WTC11 (cell line): ENCODE data around the gene ABCA5. TPM values are rescaled to one million over a fixed set of nuclear protein-coding genes. Genes with fewer than 3 reads are reported as not detected.

Source experiments
- ATAC-seq: fragments of 200-7000 bp; cut with Tn5 transposase; 2 replicates; pipeline ENCODE4 v1.10.0; 2021; ENCODE audit warnings: mild to moderate bottlenecking, moderate library complexity
- CTCF ChIA-PET: fragments of 300-600 bp; sonication (Branson Sonifier 250); formaldehyde crosslinking; loops from one replicate; lab custom pipeline; 2021; ENCODE audit warnings: antibody characterized with exemption; lab: Charles Lee
- POLR2A ChIA-PET: fragments of 350-600 bp; sonication (Branson Sonifier 250); formaldehyde crosslinking; loops from one replicate; lab custom pipeline; 2021; ENCODE audit warnings: antibody characterized with exemption; lab: Charles Lee
- DNase-seq: peaks from one replicate; pipeline ENCODE4 v3.0.0; 2021; ENCODE audit warnings: low spot score
- H3K27ac Mint-ChIP-seq: 2 replicates; pipeline ENCODE4 v1.8.0; 2021; ENCODE audit warnings: mixed read lengths
- H3K27me3 Mint-ChIP-seq: 2 replicates; pipeline ENCODE4 v1.8.0; 2021; ENCODE audit warnings: low read depth, mild to moderate bottlenecking, moderate library complexity, mixed read lengths
- H3K36me3 Mint-ChIP-seq: 2 replicates; pipeline ENCODE4 v1.8.0; 2021; ENCODE audit warnings: mixed read lengths
- H3K4me1 Mint-ChIP-seq: 2 replicates; pipeline ENCODE4 v1.8.0; 2022; ENCODE audit warnings: mixed read lengths
- H3K4me3 Mint-ChIP-seq: 2 replicates; pipeline ENCODE4 v1.8.0; 2021; ENCODE audit warnings: mild to moderate bottlenecking, moderate library complexity, mixed read lengths
- H3K9me3 Mint-ChIP-seq: 2 replicates; pipeline ENCODE4 v1.8.0; 2021; ENCODE audit warnings: mixed read lengths
- CREB1 ChIP-seq: sonication (generic); formaldehyde crosslinking; IDR thresholded peaks from 2 replicates; pipeline ENCODE4 v1.8.0; 2023; ENCODE audit warnings: mild to moderate bottlenecking, missing genetic modification reagents
- EMX1 ChIP-seq: fragments of 250-450 bp; sonication (Bioruptor Pico); IDR thresholded peaks from 2 replicates; pipeline ENCODE4 v1.8.0; 2021; ENCODE audit warnings: mild to moderate bottlenecking
- FOXP1 ChIP-seq: sonication (generic); formaldehyde crosslinking; IDR thresholded peaks from 2 replicates; pipeline ENCODE4 v1.8.0; 2022; ENCODE audit warnings: missing genetic modification reagents, mild to moderate bottlenecking, moderate library complexity, borderline replicate concordance
- GABPB1 ChIP-seq: sonication (generic); formaldehyde crosslinking; IDR thresholded peaks from 2 replicates; pipeline ENCODE4 v1.8.1; 2023; ENCODE audit warnings: mild to moderate bottlenecking, missing genetic modification reagents
- GTF2I ChIP-seq: fragments of 250-450 bp; sonication (Bioruptor Pico); conservative IDR thresholded peaks from 2 replicates; pipeline ENCODE4 v1.4.0; 2021; ENCODE audit warnings: mild to moderate bottlenecking
- IRF2 ChIP-seq: sonication (generic); formaldehyde crosslinking; IDR thresholded peaks from 2 replicates; pipeline ENCODE4 v1.8.0; 2022; ENCODE audit warnings: low read depth, missing genetic modification reagents, borderline replicate concordance
- NFE2L1 ChIP-seq: sonication (generic); formaldehyde crosslinking; IDR thresholded peaks from 2 replicates; pipeline ENCODE4 v1.8.1; 2023; ENCODE audit warnings: missing genetic modification reagents
- NFYB ChIP-seq: sonication (generic); formaldehyde crosslinking; conservative IDR thresholded peaks from 2 replicates; pipeline ENCODE4 v1.8.0; 2022; ENCODE audit warnings: low read depth, missing genetic modification reagents
- NR1H2 ChIP-seq: sonication (generic); formaldehyde crosslinking; IDR thresholded peaks from 2 replicates; pipeline ENCODE4 v1.9.0; 2021; ENCODE audit warnings: mild to moderate bottlenecking, moderate library complexity, missing genetic modification reagents
- RORB ChIP-seq: fragments of 250-450 bp; sonication (Bioruptor Pico); IDR thresholded peaks from 2 replicates; pipeline ENCODE4 v1.9.0; 2021; ENCODE audit warnings: mild to moderate bottlenecking
- SOX15 ChIP-seq: fragments of 250-450 bp; sonication (Bioruptor Pico); IDR thresholded peaks from 2 replicates; pipeline ENCODE4 v1.9.0; 2021; ENCODE audit warnings: mild to moderate bottlenecking
- TP53 ChIP-seq: sonication (generic); formaldehyde crosslinking; IDR thresholded peaks from 2 replicates; pipeline ENCODE4 v1.8.1; 2023; ENCODE audit warnings: mild to moderate bottlenecking, missing genetic modification reagents
- ZNF219 ChIP-seq: sonication (generic); formaldehyde crosslinking; IDR thresholded peaks from 2 replicates; pipeline ENCODE4 v1.8.0; 2023; ENCODE audit warnings: missing genetic modification reagents, mild to moderate bottlenecking, borderline replicate concordance
- ZNF263 ChIP-seq: sonication (generic); formaldehyde crosslinking; IDR thresholded peaks from 2 replicates; pipeline ENCODE4 v1.8.1; 2022; ENCODE audit warnings: low read depth, mild to moderate bottlenecking, moderate library complexity, missing genetic modification reagents
- ZNF671 ChIP-seq: fragments of 250-450 bp; sonication (Bioruptor Pico); IDR thresholded peaks from 2 replicates; pipeline ENCODE4 v1.8.0; 2021; ENCODE audit warnings: mild to moderate bottlenecking
- total RNA-seq: library from RNA; stranded (reverse); gene quantifications from 3 replicates; pipeline ENCODE4 v1.2.3, GENCODE V29; 2021
- TF ChIP-seq, protein P1 (sequence below): sonication (generic); formaldehyde crosslinking; IDR thresholded peaks from 2 replicates; pipeline ENCODE4 v1.8.0; 2022; ENCODE audit warnings: missing genetic modification reagents
- TF ChIP-seq, protein P2 (sequence below): sonication (generic); formaldehyde crosslinking; IDR thresholded peaks from 2 replicates; pipeline ENCODE4 v1.8.0; 2023; ENCODE audit warnings: missing genetic modification reagents
- TF ChIP-seq, protein P3 (sequence below): sonication (generic); formaldehyde crosslinking; IDR thresholded peaks from 2 replicates; pipeline ENCODE4 v1.8.0; 2022; ENCODE audit warnings: mild to moderate bottlenecking, missing genetic modification reagents
- TF ChIP-seq, protein P4 (sequence below): fragments of 250-450 bp; sonication (Bioruptor Pico); IDR thresholded peaks from 2 replicates; pipeline ENCODE4 v1.9.0; 2021; ENCODE audit warnings: moderate library complexity, mild to moderate bottlenecking, inconsistent platforms, borderline replicate concordance
- TF ChIP-seq, protein P5 (sequence below): sonication (generic); formaldehyde crosslinking; conservative IDR thresholded peaks from 2 replicates; pipeline ENCODE4 v1.8.1; 2022; ENCODE audit warnings: mild to moderate bottlenecking, missing genetic modification reagents
- TF ChIP-seq, protein P6 (sequence below): sonication (generic); formaldehyde crosslinking; IDR thresholded peaks from 2 replicates; pipeline ENCODE4 v1.8.1; 2022; ENCODE audit warnings: missing genetic modification reagents, borderline replicate concordance
- TF ChIP-seq, protein P7 (sequence below): sonication (generic); formaldehyde crosslinking; IDR thresholded peaks from 2 replicates; pipeline ENCODE4 v1.8.1; 2022; ENCODE audit warnings: mild to moderate bottlenecking, missing genetic modification reagents, moderate library complexity, borderline replicate concordance
- TF ChIP-seq, protein P8 (sequence below): fragments of 250-450 bp; sonication (Bioruptor Pico); IDR thresholded peaks from 2 replicates; pipeline ENCODE4 v1.8.0; 2021; ENCODE audit warnings: mild to moderate bottlenecking
- TF ChIP-seq, protein P9 (sequence below): sonication (generic); formaldehyde crosslinking; IDR thresholded peaks from 2 replicates; pipeline ENCODE4 v1.8.1; 2022; ENCODE audit warnings: low read depth, missing genetic modification reagents, borderline replicate concordance

Gene ABCA5
- total RNA-seq, 1 experiment from 2014 or later = 1.8 TPM

DNA sequence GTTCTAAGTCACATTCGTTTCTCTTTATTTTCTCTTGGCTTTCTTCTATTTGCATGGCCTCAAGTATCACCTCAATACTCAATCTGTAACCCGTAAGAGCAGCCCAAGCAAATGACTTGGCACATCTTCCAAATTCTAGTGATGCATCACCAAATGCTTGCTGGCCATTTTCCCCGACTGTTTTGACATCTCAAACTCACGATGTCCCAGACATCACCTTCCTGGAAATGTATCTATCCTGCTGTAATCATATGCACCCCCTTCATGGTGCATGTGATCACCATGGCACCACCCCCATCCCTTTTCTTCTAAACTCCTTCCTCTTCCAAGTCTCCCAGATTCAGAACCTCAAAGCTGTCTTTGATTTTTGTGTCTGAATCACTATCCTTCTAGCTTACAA, 24.0 kb upstream of the ABCA5 start:
- TF ChIP-seq EMX1 (CRISPR knock-in tag) = no peak
- TF ChIP-seq CREB1 = no peak
- TF ChIP-seq NFYB (CRISPR knock-in tag) = no peak
- TF ChIP-seq, protein P1, sequence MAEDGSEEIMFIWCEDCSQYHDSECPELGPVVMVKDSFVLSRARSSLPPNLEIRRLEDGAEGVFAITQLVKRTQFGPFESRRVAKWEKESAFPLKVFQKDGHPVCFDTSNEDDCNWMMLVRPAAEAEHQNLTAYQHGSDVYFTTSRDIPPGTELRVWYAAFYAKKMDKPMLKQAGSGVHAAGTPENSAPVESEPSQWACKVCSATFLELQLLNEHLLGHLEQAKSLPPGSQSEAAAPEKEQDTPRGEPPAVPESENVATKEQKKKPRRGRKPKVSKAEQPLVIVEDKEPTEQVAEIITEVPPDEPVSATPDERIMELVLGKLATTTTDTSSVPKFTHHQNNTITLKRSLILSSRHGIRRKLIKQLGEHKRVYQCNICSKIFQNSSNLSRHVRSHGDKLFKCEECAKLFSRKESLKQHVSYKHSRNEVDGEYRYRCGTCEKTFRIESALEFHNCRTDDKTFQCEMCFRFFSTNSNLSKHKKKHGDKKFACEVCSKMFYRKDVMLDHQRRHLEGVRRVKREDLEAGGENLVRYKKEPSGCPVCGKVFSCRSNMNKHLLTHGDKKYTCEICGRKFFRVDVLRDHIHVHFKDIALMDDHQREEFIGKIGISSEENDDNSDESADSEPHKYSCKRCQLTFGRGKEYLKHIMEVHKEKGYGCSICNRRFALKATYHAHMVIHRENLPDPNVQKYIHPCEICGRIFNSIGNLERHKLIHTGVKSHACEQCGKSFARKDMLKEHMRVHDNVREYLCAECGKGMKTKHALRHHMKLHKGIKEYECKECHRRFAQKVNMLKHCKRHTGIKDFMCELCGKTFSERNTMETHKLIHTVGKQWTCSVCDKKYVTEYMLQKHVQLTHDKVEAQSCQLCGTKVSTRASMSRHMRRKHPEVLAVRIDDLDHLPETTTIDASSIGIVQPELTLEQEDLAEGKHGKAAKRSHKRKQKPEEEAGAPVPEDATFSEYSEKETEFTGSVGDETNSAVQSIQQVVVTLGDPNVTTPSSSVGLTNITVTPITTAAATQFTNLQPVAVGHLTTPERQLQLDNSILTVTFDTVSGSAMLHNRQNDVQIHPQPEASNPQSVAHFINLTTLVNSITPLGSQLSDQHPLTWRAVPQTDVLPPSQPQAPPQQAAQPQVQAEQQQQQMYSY (CRISPR knock-in tag) = no peak
- TF ChIP-seq, protein P2, sequence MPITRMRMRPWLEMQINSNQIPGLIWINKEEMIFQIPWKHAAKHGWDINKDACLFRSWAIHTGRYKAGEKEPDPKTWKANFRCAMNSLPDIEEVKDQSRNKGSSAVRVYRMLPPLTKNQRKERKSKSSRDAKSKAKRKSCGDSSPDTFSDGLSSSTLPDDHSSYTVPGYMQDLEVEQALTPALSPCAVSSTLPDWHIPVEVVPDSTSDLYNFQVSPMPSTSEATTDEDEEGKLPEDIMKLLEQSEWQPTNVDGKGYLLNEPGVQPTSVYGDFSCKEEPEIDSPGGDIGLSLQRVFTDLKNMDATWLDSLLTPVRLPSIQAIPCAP (CRISPR knock-in tag) = no peak
- TF ChIP-seq, protein P3, sequence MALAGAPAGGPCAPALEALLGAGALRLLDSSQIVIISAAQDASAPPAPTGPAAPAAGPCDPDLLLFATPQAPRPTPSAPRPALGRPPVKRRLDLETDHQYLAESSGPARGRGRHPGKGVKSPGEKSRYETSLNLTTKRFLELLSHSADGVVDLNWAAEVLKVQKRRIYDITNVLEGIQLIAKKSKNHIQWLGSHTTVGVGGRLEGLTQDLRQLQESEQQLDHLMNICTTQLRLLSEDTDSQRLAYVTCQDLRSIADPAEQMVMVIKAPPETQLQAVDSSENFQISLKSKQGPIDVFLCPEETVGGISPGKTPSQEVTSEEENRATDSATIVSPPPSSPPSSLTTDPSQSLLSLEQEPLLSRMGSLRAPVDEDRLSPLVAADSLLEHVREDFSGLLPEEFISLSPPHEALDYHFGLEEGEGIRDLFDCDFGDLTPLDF (CRISPR knock-in tag) = no peak
- no peak for TF ChIP-seq NR1H2 (CRISPR knock-in tag)
- TF ChIP-seq IRF2 (CRISPR knock-in tag) = no peak
- no peak for TF ChIP-seq ZNF263 (CRISPR knock-in tag)
- no peak for TF ChIP-seq NFE2L1 (CRISPR knock-in tag)
- no peak for TF ChIP-seq ZNF671 (CRISPR knock-in tag)
- no peak for TF ChIP-seq GABPB1 (CRISPR knock-in tag)
- TF ChIP-seq, protein P4, sequence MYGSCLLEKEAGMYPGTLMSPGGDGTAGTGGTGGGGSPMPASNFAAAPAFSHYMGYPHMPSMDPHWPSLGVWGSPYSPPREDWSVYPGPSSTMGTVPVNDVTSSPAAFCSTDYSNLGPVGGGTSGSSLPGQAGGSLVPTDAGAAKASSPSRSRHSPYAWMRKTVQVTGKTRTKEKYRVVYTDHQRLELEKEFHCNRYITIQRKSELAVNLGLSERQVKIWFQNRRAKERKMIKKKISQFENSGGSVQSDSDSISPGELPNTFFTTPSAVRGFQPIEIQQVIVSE (CRISPR knock-in tag) = no peak
- no peak for TF ChIP-seq FOXP1 (CRISPR knock-in tag)
- TF ChIP-seq GTF2I = no peak
- no peak for TF ChIP-seq RORB (CRISPR knock-in tag)
- POLR2A ChIA-PET = no interaction called here
- no peak overlapping the region for H3K27ac Mint-ChIP-seq
- H3K9me3 Mint-ChIP-seq = no peaks in the 10 kb centered on the region
- peaks cover 11% of the 10 kb centered on the region for H3K4me1 Mint-ChIP-seq
- H3K36me3 Mint-ChIP-seq = no peaks in the 10 kb centered on the region
- DNase-seq (no peak), ATAC-seq (no peak)
- no peaks in the 10 kb centered on the region for H3K27me3 Mint-ChIP-seq
- no peak overlapping the region for H3K4me3 Mint-ChIP-seq
- CTCF ChIA-PET = no interaction called here

DNA sequence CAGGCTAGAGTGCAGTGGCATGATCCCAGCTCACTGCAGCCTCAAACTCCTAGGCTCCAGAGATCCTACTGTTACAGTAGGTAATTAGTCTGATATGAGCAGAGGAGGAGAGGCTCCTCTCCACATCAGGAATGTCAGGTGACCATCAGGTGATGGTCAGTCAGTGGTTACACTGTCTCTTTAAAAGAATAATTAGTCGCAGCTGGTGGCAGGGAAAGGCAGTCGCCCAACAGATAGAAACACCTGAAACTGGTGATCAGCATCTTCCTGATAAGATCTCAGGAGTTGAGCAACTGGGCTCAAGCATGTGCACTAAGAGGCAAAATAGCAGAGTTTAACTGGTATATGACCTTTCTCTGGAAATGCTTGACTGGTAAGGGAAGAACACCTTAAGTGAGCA, 21.5 kb upstream of the ABCA5 start:
- Mint-ChIP-seq H3K27me3 (no peaks in the 10 kb centered on the region), H3K27ac (no peak overlapping the region), H3K4me1 (peaks cover 13% of the 10 kb centered on the region), H3K36me3 (no peaks in the 10 kb centered on the region), H3K4me3 (no peak overlapping the region), H3K9me3 (no peaks in the 10 kb centered on the region)
- ChIA-PET CTCF (interaction anchor here (1.9 kb wide), 1 partner anchor 47 kb away, joined by 4 read pairs; no protein-coding TSS in a partner anchor), POLR2A (interaction anchor here (0.6 kb wide), 1 partner anchor 715 kb away, joined by 3 read pairs; no protein-coding TSS in a partner anchor)
- ATAC-seq (no peak), DNase-seq (no peak)
- TF ChIP-seq ZNF219 (CRISPR knock-in tag) = no peak
- TF ChIP-seq TP53 (CRISPR knock-in tag) = no peak
- TF ChIP-seq, protein P5, sequence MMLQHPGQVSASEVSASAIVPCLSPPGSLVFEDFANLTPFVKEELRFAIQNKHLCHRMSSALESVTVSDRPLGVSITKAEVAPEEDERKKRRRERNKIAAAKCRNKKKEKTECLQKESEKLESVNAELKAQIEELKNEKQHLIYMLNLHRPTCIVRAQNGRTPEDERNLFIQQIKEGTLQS (CRISPR knock-in tag) = no peak
- TF ChIP-seq, protein P6, sequence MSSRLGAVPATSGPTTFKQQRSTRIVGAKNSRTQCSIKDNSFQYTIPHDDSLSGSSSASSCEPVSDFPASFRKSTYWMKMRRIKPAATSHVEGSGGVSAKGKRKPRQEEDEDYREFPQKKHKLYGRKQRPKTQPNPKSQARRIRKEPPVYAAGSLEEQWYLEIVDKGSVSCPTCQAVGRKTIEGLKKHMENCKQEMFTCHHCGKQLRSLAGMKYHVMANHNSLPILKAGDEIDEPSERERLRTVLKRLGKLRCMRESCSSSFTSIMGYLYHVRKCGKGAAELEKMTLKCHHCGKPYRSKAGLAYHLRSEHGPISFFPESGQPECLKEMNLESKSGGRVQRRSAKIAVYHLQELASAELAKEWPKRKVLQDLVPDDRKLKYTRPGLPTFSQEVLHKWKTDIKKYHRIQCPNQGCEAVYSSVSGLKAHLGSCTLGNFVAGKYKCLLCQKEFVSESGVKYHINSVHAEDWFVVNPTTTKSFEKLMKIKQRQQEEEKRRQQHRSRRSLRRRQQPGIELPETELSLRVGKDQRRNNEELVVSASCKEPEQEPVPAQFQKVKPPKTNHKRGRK = no peak
- TF ChIP-seq, protein P7, sequence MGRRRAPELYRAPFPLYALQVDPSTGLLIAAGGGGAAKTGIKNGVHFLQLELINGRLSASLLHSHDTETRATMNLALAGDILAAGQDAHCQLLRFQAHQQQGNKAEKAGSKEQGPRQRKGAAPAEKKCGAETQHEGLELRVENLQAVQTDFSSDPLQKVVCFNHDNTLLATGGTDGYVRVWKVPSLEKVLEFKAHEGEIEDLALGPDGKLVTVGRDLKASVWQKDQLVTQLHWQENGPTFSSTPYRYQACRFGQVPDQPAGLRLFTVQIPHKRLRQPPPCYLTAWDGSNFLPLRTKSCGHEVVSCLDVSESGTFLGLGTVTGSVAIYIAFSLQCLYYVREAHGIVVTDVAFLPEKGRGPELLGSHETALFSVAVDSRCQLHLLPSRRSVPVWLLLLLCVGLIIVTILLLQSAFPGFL (CRISPR knock-in tag) = no peak
- TF ChIP-seq SOX15 = no peak
- TF ChIP-seq, protein P8, sequence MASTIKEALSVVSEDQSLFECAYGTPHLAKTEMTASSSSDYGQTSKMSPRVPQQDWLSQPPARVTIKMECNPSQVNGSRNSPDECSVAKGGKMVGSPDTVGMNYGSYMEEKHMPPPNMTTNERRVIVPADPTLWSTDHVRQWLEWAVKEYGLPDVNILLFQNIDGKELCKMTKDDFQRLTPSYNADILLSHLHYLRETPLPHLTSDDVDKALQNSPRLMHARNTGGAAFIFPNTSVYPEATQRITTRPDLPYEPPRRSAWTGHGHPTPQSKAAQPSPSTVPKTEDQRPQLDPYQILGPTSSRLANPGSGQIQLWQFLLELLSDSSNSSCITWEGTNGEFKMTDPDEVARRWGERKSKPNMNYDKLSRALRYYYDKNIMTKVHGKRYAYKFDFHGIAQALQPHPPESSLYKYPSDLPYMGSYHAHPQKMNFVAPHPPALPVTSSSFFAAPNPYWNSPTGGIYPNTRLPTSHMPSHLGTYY (CRISPR knock-in tag) = no peak
- TF ChIP-seq, protein P9, sequence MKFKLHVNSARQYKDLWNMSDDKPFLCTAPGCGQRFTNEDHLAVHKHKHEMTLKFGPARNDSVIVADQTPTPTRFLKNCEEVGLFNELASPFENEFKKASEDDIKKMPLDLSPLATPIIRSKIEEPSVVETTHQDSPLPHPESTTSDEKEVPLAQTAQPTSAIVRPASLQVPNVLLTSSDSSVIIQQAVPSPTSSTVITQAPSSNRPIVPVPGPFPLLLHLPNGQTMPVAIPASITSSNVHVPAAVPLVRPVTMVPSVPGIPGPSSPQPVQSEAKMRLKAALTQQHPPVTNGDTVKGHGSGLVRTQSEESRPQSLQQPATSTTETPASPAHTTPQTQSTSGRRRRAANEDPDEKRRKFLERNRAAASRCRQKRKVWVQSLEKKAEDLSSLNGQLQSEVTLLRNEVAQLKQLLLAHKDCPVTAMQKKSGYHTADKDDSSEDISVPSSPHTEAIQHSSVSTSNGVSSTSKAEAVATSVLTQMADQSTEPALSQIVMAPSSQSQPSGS (CRISPR knock-in tag) = no peak
